HG02678 (cell line): ENCODE results near the gene PLCB4.

Source experiments
- ATAC-seq: cut with Tn5 transposase; IDR thresholded peaks from one replicate; pipeline ENCODE4 v1.9.1; 2021; ENCODE audit warnings: mild to moderate bottlenecking, moderate library complexity; ENCODE audit not compliant: unreplicated experiment

Gene PLCB4

GRCh38 chr20:9301129-9302090 is 232.5 kb downstream of the PLCB4 start:
- no peak for ATAC-seq

- no peak for ATAC-seq
Observed at GRCh38 chr20:9302091-9302462, 233.2 kb downstream of the PLCB4 start.

GRCh38 chr20:9306521-9306920 is 237.6 kb downstream of the PLCB4 start:
- no peak for ATAC-seq

GRCh38 chr20:9308056-9308455 is 239.2 kb downstream of the PLCB4 start:
- no peak for ATAC-seq

- no peak for ATAC-seq
Observed at GRCh38 chr20:9311132-9311531, 242.2 kb downstream of the PLCB4 start.

- no peak for ATAC-seq
Observed at GRCh38 chr20:9319687-9320384, 250.9 kb downstream of the PLCB4 start.

- no peak for ATAC-seq
Observed at GRCh38 chr20:9321007-9321406, 252.1 kb downstream of the PLCB4 start.

- no peak for ATAC-seq
Observed at GRCh38 chr20:9322661-9323060, 253.8 kb downstream of the PLCB4 start.

- ATAC-seq, result no peak
Observed at GRCh38 chr20:9323622-9324021, 254.7 kb downstream of the PLCB4 start.

- no peak for ATAC-seq
Observed at GRCh38 chr20:9329355-9330101, 260.6 kb downstream of the PLCB4 start.

- no peak for ATAC-seq
Observed at GRCh38 chr20:9330151-9330550, 261.3 kb downstream of the PLCB4 start.

GRCh38 chr20:9331707-9332435 is 263.0 kb downstream of the PLCB4 start:
- no peak for ATAC-seq

GRCh38 chr20:9332791-9333479 is 264.0 kb downstream of the PLCB4 start:
- ATAC-seq, result no peak

- no peak for ATAC-seq
Observed at GRCh38 chr20:9334866-9335265, 266.0 kb downstream of the PLCB4 start.

GRCh38 chr20:9338101-9338500 is 269.2 kb downstream of the PLCB4 start:
- no peak for ATAC-seq

GRCh38 chr20:9339708-9340107 is 270.8 kb downstream of the PLCB4 start:
- no peak for ATAC-seq

GRCh38 chr20:9342651-9343050 is 273.8 kb downstream of the PLCB4 start:
- no peak for ATAC-seq

- no peak for ATAC-seq
Observed at GRCh38 chr20:9344083-9344920, 275.4 kb downstream of the PLCB4 start.

GRCh38 chr20:9348316-9348715 is 279.4 kb downstream of the PLCB4 start:
- no peak for ATAC-seq
